ENCODE data around the gene LRFN5.
"Not testable (repeated sequence)": the region's sequence is repeated elsewhere in the genome, so short reads cannot be mapped to it uniquely, and the experiment has no call there.

LRFN5 gene

DNA sequence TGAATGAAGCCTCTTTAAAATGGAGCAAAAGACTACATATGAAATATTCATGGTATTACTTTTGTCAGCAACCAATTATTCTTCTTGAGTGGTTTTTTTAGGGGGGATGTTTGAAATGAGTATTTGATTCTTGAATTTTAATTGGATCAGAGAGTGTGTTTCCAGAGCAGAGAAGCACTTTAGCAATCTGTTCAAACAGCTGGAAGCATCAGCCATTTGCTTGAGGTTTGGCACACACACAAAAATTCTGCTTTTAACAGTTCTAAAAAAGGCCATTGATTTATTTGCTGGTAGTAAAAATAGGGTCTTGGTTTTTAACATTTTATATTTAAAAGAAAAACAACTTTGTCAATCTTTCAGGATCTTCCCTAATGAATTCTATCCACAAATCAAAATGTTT, 292.7 kb downstream of the LRFN5 start:
- no peak for DNase-seq (ENCODE audit: low spot score)

DNA sequence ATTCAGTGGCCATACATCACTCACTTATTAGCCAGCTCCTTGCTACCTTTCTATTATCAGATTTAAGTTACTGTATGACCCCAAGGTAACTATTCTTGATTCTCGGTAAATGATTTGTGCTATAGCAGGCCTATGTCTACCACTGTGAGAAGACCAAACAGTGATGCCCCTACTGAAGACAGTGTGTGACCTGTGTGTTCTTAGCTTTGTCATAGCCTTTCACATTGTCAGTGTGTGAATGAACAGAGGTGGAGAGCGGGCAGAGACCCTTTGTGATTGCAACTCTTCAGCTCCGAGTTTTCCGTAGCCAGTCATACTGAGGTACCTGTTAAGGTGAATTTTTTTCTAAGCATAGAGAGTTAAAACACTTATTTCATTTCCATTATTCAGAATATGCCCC, 294.0 kb downstream of the LRFN5 start:
- no peak for DNase-seq (ENCODE audit: low spot score)

DNA sequence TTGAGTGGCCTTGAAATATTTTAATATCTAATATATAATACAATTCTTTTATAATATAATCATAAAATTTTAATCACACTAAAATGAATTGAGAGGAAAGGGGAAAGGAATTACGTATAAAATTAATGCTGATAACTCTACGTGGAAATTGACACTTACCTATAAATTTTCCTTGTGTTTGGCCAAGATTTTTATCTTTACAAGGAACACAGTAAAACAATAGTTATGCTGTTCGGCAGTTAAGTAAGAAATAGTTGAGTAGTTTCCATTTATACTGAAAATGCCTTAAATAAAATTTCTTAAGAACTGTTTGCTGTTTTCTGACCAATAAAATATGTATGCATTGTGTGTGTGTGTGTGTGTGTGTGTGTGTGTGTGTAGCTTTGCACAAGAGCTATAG, 294.4 kb downstream of the LRFN5 start:
- no peak for DNase-seq (ENCODE audit: low spot score)

DNA sequence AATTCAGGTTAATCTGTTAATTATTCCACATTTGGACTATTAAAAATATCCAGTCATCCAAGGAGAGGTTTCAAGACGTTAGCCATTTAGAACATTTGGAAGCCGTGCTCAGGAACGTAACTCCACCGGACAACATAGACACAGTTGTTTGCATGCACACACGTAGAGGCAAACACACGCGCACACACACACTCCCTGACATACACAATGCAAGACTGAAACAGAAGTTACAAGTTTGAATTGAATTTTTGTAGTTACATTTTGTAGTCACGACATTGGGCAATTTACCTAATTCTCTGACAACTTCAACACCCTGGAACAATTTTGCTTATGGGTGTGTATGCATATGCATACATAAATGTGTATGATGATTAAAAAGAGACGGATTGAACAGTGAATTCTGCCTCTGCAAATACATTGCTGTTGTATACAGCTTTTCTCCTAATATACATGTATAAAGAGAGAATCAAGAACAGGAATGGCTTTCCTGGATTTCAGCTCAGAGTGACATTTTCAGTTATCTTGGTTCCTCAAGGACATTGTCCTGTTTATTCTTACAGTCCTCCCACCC, 298.8 kb downstream of the LRFN5 start:
- no peak for DNase-seq (ENCODE audit: low spot score)

DNA sequence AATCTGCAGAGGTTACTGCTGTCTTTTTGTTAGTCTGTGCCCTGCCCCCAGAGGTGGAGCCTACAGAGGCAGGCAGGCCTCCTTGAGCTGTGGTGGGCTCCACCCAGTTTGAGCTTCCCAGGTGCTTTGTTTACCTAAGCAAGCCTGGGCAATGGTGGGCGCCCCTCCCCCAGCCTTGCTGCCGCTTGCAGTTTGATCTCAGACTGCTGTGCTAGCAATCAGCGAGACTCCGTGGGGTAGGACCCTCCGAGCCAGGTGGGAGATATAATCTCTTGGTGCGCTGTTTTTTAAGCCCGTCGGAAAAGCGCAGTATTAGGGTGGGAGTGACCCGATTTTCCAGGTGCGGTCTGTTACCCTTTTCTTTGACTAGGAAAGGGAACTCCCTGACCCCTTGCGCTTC, 304.5 kb downstream of the LRFN5 start:
- not testable (repeated sequence) for DNase-seq (ENCODE audit: low spot score)

DNA sequence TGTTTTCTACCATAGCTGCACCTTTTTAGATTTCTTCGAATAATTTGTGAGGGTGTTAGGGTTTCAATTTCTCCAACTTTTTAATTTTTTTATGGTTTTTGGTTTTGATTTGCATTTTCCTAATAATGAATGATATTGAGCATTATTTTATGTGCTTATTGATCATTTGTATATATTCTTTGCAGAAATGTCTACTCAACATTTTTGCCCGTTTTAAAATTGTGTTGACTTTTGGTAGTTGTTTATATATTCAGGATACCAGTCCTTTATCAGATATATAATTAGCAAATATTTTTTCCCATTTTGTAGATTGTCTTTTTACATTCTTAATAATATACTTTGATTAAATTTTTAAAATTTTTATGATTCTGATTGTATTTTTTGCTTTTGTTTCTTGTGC, 306.7 kb downstream of the LRFN5 start:
- no peak for DNase-seq (ENCODE audit: low spot score)

DNA sequence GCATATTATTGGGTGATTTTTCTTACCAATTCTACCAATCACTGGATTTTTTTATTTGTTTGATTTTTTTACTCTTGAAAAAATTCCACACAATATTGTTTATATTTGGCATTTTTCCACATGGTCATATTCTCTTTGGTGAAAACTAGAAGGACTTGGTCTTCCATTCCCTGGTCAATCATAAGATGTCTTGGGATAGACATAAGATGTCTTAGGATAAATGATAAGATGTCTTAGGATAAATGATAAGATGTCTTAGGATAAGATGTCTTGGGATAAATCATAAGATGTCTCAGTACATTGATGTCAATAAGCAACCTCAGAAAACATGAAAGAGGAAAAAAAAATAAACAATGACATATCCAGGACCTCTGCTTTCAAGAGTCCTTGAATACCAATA, 309.1 kb downstream of the LRFN5 start:
- no peak for DNase-seq (ENCODE audit: low spot score)

DNA sequence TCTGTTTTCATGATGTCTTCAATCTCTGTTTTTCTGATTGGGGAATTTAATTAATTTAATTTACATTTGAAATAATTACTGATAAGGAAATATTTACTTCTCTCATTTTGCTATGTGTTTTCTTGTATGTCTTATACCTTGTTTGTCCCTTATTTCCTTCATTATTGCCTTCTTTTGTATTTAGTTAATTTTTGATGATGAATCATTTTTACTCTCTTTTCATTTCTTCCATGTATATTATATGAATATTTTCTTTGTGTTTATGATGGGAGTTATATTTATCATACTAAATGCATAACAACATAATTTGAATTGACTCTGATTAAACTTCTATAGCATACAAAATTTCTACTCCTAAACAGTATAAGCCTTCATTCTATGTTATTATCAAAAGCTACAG, 309.6 kb downstream of the LRFN5 start:
- no peak for DNase-seq (ENCODE audit: low spot score)

DNA sequence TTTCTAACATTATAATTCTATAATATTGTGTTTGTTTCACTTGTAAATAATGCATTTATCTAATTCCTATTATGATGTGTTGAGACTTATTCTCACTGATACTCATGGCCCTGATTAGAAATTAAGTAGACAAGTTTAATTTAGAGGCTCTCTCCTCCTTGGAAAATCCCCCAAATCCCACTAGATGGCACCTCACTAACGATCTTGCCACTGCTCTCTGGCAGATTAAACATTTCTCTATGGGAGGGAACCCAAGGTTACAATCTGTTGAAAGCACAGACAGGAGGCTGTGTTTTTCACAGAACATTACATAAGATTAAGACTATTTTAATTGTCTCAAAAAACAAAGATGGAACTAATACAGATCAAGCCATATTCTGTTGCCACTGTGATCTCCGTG, 318.7 kb downstream of the LRFN5 start:
- DNase-seq (ENCODE audit: low spot score): peak; percentile 1

DNA sequence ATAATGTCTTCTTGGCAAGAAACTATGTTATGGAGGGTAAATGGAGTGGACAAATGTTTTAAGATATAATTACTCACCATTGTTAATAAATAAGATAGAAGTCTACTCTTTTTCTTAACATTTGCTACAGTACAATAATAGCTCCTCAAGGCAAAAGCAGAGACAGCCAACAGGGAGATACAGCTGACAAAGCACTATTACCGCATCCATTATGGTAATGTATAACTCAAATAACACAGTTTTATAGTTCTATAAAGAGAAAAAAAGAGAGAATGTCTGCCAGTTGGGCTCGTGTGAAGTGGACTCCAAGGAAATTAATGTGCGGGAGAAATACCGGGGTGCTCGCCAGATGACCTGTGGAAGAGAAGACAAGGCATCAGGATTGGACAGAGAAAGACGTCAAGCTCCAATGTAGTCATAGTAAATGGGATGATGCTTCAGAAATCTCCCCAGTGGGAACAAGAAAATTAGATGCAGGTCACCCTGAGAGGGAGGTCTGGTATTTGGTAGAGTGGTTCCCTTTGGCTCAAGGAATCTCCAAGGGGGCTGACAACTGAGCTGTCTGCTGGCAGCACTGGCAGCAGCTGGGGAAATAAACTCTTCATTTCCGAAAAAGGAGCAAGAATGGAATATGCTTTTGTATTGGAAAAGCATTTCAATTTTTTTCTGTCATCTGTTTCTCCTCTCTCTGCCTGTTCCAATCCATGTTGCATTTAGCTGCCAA, 343.9 kb downstream of the LRFN5 start:
- no peak for DNase-seq (ENCODE audit: low spot score)
